Measurements from ENCODE around the gene BCL2L13.
"Not testable (repeated sequence)": the region's sequence is repeated elsewhere in the genome, so short reads cannot be mapped to it uniquely, and the experiment has no call there.

The BCL2L13 gene

GRCh38 chr22:17638432-17639246 is at the start of gene BCL2L13:
Gene BCL2L13, plus strand, starts transcription at chr22:17638757. Its CDS starts 16,955 bp downstream, at chr22:17655712.
- DNase-seq (ENCODE audit: low spot score): peak; percentile 88

GRCh38 chr22:17589810-17590375 is 48.7 kb upstream of the BCL2L13 start:
- DNase-seq (ENCODE audit: low spot score): no peak

- no peak for DNase-seq (ENCODE audit: low spot score)
These were observed 48.0 kb upstream of the BCL2L13 start for GRCh38 chr22:17590586-17590985.

GRCh38 chr22:17592201-17592600 is 46.4 kb upstream of the BCL2L13 start:
- no peak for DNase-seq (ENCODE audit: low spot score)

GRCh38 chr22:17596226-17596625 is 42.3 kb upstream of the BCL2L13 start:
- DNase-seq (ENCODE audit: low spot score): no peak

- no peak for DNase-seq (ENCODE audit: low spot score)
These were observed 41.3 kb upstream of the BCL2L13 start for GRCh38 chr22:17597217-17597616.

- no peak for DNase-seq (ENCODE audit: low spot score)
These were observed 40.2 kb upstream of the BCL2L13 start for GRCh38 chr22:17598318-17598717.

- no peak for DNase-seq (ENCODE audit: low spot score)
These were observed 37.5 kb upstream of the BCL2L13 start for GRCh38 chr22:17601031-17601430.

GRCh38 chr22:17603668-17604067 is 34.9 kb upstream of the BCL2L13 start:
- DNase-seq (ENCODE audit: low spot score): no peak

GRCh38 chr22:17606496-17606895 is 32.1 kb upstream of the BCL2L13 start:
- DNase-seq (ENCODE audit: low spot score): no peak

- DNase-seq (ENCODE audit: low spot score): no peak
These were observed 30.6 kb upstream of the BCL2L13 start for GRCh38 chr22:17607891-17608521.

GRCh38 chr22:17612057-17612456 is 26.5 kb upstream of the BCL2L13 start:
- no peak for DNase-seq (ENCODE audit: low spot score)

- DNase-seq (ENCODE audit: low spot score): no peak
These were observed 25.3 kb upstream of the BCL2L13 start for GRCh38 chr22:17613280-17613679.

GRCh38 chr22:17627961-17628405 is 10.6 kb upstream of the BCL2L13 start:
- no peak for DNase-seq (ENCODE audit: low spot score)

- DNase-seq (ENCODE audit: low spot score): peak; percentile 95
These were observed 10.0 kb upstream of the BCL2L13 start, which contains the start of gene ATP6V1E1 for GRCh38 chr22:17628406-17629172. Gene ATP6V1E1, minus strand, starts transcription at chr22:17628749. Its CDS starts 114 bp downstream, at chr22:17628635.

GRCh38 chr22:17629173-17629489 is 9.4 kb upstream of the BCL2L13 start:
- DNase-seq (ENCODE audit: low spot score): no peak

GRCh38 chr22:17629641-17630040 is 8.9 kb upstream of the BCL2L13 start:
- DNase-seq (ENCODE audit: low spot score): no peak

- no peak for DNase-seq (ENCODE audit: low spot score)
These were observed 7.4 kb upstream of the BCL2L13 start for GRCh38 chr22:17631076-17631565.

- DNase-seq (ENCODE audit: low spot score): peak; percentile 89
These were observed 5.2 kb upstream of the BCL2L13 start for GRCh38 chr22:17633217-17633997.

- no peak for DNase-seq (ENCODE audit: low spot score)
These were observed 4.6 kb upstream of the BCL2L13 start for GRCh38 chr22:17633998-17634323.

- no peak for DNase-seq (ENCODE audit: low spot score)
These were observed 3.9 kb upstream of the BCL2L13 start for GRCh38 chr22:17634696-17635095.

- not testable (repeated sequence) for DNase-seq (ENCODE audit: low spot score)
These were observed 1.7 kb upstream of the BCL2L13 start for GRCh38 chr22:17636850-17637249.

Measured in SW480 (cell line).